Bone marrow (tissue), 2 donors: ENCODE results near the gene DPP10.
"Not testable (repeated sequence)": the region's sequence is repeated elsewhere in the genome, so short reads cannot be mapped to it uniquely, and the experiment has no call there.

ENCODE experiments used
- DNase-seq, 2 donors: peaks; one replicate each; lab custom pipeline; 2025; lab: John Stamatoyannopoulos, UW

The DPP10 gene

GRCh38 chr2:114968748-114969400 is 526.4 kb downstream of the DPP10 start:
- DNase-seq, result no peak

GRCh38 chr2:115004321-115004720 is 561.9 kb downstream of the DPP10 start:
- DNase-seq, result not testable (repeated sequence)

GRCh38 chr2:115011721-115012120 is 569.3 kb downstream of the DPP10 start:
- DNase-seq, result no peak

DNA sequence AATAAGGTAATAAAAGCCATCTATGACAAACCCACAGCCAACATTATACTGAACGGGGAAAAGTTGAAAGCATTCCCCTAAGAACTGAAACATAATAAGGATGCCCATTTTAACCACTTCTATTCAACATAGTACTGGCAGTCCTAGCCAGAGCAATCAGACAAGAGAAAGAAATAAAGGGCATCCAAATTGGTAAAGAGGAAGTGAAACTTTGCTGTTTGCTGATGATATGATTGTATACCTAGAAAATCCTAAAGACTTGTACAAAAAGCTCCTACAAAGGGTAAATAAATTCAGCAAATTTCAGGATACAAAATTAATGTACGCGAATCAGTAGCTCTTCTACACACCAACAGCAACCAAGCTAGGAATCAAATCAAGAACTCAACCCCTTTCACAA is 579.6 kb downstream of the DPP10 start:
- DNase-seq, result not testable (repeated sequence)

GRCh38 chr2:115034801-115035200 is 592.4 kb downstream of the DPP10 start:
- no peak for DNase-seq

- DNase-seq, result no peak
Observed at GRCh38 chr2:115036818-115037217, 594.4 kb downstream of the DPP10 start.

DNA sequence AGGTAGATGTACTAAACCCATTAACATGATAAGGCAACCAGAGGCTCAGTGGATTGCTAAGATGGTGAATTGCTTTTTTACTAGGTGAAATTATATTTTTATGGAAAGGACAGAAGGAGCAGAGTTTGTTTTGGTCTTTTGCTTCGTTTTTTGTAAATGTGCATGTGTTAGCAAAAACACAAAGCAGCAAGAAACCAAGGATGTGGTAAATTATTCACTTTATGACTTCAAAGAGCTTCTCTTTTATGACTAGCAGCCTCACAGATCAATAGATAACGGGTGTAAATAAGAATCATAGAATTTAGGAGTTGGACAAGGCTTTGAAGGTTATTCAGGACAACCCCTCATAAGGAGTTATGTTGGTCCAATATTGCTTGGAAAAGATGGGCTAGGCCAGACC is 615.0 kb downstream of the DPP10 start:
- no peak for DNase-seq

GRCh38 chr2:115070002-115070401 is 627.6 kb downstream of the DPP10 start:
- DNase-seq, result no peak

GRCh38 chr2:115071534-115071933 is 629.1 kb downstream of the DPP10 start:
- DNase-seq, result no peak

DNA sequence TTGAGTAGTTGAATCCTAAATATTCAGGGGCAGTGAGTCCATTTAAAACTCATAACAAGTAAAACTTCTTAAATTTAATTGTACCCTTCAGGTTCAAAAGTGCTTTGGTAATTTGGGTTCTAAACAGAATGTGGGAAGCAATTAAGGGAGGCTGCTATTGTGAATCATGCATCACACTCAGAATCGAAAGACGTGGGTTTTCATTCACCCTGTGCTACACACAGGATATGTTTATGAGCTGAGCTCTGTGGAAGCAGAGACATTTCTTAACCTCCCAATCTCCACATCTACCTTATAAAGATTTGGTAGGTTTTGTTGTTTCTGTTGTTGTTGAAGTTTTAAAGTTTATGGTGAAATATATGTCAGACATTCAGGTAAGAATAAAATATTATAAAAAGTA is 633.4 kb downstream of the DPP10 start:
- no peak for DNase-seq

- no peak for DNase-seq
Observed at GRCh38 chr2:115077626-115078025, 635.2 kb downstream of the DPP10 start.

GRCh38 chr2:115083225-115083624 is 640.8 kb downstream of the DPP10 start:
- no peak for DNase-seq

DNA sequence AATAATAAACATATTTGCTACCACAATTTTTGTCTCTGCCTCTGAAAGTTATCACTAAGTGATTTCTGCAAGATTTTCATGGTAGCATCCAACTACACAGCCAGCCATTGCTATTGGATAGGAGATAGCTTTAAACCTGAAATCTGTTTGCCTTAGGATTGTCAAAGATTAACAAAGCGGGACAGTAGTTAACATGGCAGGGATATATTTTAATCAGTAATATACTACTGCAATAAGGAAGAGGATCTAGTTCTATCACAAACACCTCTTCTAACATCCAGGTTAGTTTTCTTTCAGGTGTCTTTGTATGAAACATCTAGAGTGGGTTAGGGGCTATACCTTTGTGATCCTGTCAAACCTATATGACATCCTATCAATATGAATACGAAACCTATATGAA is 641.3 kb downstream of the DPP10 start:
- no peak for DNase-seq

- no peak for DNase-seq
Observed at GRCh38 chr2:115084446-115084845, 642.0 kb downstream of the DPP10 start.

GRCh38 chr2:115086051-115086620 is 643.7 kb downstream of the DPP10 start:
- not testable (repeated sequence) for DNase-seq

- no peak for DNase-seq
Observed at GRCh38 chr2:115094441-115094840, 652.0 kb downstream of the DPP10 start.

DNA sequence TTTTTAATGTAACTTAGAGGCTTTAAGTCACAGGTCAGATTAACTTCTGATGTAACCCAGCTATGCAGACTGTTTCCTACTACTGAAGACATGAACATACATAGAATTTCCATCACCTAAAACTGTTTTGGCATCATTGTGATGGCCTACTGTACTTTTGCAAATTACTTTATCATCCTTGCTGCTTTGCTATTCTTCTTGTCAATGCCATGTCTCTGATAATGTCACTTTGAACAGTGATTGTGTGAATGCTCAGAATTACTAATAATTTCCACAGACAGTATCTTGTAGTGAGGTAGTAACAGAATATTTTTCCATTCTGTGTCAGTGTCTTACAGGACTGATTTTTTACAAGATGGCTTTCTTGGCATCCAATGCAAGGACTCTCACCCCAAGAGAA is 663.5 kb downstream of the DPP10 start:
- DNase-seq, result no peak

GRCh38 chr2:115115135-115115534 is 672.7 kb downstream of the DPP10 start:
- DNase-seq, result no peak

- no peak for DNase-seq
Observed at GRCh38 chr2:115118306-115118705, 675.9 kb downstream of the DPP10 start.

DNA sequence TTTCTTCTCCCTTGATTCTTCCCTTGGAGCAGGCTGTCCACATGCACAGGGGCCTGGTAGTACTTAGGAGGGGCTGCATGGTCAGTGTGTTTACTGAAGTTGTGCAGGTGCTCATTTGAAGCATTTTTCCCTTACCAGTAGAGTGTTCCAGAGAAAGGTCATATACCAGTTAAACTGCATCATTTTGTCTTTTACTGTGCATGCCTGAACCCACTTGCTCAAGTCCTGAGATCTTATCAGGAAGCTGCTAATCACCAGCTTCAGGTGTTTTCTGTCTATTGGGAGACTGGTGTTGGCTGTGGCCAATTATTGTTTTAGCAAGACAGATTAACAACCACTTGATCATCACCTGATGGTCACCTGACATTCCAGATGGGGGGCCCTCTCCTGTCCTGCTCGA is 676.6 kb downstream of the DPP10 start:
- no peak for DNase-seq

DNA sequence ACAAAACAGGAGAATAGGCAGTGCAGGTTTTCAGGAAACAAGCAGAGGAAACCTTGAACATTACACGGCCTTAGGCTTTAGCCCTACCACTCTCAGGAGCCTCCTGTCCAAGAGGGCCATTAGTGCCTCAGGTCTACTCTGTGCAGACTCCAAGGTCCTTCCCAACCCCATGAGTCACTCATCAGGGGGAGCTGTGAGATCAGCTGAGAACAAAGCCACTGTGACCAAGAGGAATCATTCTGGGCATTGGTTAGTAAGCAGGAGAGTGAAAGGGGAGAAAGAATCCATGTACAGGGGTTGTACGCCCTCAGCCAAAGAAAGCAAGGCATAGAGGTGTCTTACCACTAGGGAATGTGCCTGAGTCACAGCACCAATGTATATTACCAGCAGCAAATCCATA is 680.3 kb downstream of the DPP10 start:
- no peak for DNase-seq

GRCh38 chr2:115124817-115125216 is 682.4 kb downstream of the DPP10 start:
- no peak for DNase-seq

DNA sequence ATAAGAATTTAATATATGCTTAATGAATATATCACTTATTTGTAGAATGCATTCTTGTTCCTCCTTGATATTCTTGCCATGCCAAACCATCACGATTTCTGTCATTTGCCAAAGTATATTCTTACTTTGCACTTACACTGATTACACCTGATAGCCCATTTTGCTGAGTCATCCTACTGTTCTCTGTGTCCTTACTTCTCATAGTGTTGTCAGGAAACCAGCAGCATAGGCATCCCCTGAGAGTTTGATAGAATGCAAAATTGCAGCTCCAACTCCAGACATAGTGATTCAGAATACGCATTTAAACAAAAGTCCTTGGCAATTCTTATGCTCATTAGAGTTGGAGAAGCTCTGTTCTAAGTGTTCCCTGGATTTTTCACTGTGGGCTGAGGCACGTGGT is 687.1 kb downstream of the DPP10 start:
- no peak for DNase-seq

DNA sequence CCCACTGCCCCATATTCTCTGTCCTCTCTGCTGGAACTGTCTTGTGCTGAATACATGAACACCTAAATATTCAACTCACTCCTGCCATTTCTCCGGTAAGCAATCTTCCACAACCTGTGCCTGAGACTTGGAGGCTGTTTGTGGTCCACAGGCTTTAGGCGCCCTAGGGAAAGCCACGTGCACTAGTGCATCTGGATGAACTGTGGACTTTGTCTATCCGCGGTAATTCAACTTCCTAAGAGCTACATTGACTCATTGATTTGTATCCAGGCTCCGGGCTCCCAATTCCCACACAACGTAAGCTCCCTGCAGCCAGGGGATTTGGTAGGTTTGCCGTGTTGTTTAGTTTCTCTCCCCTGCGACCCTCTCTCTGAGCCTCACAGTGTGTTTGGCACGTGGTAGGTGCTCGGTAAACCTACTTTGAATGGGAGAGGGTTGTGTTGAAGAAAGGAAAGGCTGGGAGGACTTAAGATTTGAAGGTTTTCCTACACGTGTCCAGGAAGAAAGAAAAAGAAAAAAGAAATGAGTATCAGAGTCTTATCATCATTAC is 718.2 kb downstream of the DPP10 start:
- DNase-seq, result no peak
